Middle frontal gyrus (tissue), 1 donor: Measurements from ENCODE around the gene RFTN1.

ENCODE experiments used
- DNase-seq: peaks from one replicate; pipeline ENCODE4 v3.0.0-alpha.2; 2015; ENCODE audit warnings: low spot score; ENCODE audit errors: extremely low spot score

The RFTN1 gene

DNA sequence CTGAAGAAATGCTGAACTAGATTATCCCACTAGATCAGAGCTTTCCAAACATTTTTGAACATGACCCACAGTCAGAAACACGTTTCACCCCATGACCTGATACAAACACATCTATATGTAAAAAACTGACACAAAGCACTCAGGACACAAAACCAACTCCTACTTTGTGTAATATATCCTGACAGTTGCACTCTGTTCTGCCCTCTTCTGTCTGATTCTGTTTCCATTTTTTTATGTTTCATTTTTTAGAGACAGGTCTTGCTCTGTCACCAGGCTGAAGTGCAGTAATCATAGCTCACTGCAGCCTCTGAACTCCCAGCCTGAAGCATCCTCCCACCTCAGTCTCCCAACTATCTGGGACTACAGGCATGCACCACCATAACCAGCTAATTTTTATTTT, 15.8 kb upstream of the RFTN1 start:
- no peak for DNase-seq

- no peak for DNase-seq
Measured at GRCh38 chr3:16528581-16528993, 15.1 kb upstream of the RFTN1 start.

GRCh38 chr3:16528106-16528505, 14.6 kb upstream of the RFTN1 start:
- DNase-seq, result no peak

- DNase-seq, result no peak
Measured at GRCh38 chr3:16524196-16524595, 10.7 kb upstream of the RFTN1 start.

- DNase-seq, result no peak
Measured at GRCh38 chr3:16523778-16524177, 10.3 kb upstream of the RFTN1 start.

DNA sequence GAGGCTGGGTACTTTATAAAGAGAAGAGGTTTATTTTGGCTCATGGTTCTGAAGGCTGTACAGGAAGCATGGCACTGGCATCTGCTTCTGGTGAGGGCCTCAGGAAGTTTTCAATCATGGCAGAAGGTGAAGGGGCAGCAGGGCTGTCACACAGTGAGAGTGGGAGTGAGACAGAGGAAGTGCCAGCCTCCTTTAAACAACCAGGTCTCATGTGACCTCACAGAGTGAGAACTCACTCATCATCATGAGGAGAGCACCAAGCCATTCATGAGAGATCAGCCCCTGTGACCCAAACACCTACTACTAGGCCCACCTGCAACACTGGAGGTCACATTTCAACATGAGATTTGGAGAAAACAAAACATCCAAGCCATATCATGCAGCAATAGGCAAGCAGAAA, 9.3 kb upstream of the RFTN1 start:
- DNase-seq, result no peak

- no peak for DNase-seq
Measured at GRCh38 chr3:16520970-16521881, 7.7 kb upstream of the RFTN1 start.

GRCh38 chr3:16520241-16520969, 6.9 kb upstream of the RFTN1 start:
- no peak for DNase-seq

GRCh38 chr3:16516695-16517481, 3.4 kb upstream of the RFTN1 start:
- no peak for DNase-seq

GRCh38 chr3:16515885-16516420, 2.5 kb upstream of the RFTN1 start:
- DNase-seq, result no peak

GRCh38 chr3:16514755-16515353, 1.4 kb upstream of the RFTN1 start:
- no peak for DNase-seq

GRCh38 chr3:16514021-16514700, 662 bp upstream of the RFTN1 start:
- DNase-seq, result no peak

GRCh38 chr3:16512435-16513140, 911 bp downstream of the RFTN1 start:
- no peak for DNase-seq

DNA sequence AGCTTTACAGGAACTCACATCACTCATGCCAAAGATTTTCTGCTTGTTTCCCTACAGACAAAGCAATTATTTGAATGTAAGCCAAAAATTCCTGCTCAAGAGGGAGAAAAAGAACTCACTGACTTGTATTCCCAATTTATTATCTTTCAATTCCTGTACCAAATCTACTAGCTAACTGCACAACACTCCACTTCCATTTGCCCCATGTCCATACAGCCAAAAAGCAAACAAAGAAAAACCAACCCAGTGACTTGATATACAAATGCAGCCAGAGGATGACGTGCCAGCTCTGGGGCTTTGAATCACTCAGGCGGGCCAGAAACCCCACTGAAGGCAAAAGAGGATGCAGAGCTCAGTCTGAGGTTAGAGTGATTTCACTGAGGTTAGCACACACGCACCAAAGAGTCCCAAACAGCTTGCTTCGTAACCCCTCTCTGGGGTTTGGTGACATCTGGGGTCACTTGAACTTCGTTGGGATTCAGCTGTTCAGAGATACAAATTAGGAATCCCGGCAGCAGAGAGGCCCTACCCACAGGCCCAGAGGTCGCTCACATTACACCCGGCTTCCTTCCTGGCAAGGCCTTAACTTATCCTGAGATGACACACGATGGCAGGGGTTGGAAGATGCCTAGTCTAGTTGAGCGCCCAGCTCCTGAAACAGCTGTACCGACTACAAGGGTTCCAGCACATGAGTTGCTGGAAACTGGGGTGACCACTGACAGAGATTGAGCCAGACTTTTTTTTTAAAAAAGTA, 1.6 kb downstream of the RFTN1 start:
- DNase-seq, result no peak

DNA sequence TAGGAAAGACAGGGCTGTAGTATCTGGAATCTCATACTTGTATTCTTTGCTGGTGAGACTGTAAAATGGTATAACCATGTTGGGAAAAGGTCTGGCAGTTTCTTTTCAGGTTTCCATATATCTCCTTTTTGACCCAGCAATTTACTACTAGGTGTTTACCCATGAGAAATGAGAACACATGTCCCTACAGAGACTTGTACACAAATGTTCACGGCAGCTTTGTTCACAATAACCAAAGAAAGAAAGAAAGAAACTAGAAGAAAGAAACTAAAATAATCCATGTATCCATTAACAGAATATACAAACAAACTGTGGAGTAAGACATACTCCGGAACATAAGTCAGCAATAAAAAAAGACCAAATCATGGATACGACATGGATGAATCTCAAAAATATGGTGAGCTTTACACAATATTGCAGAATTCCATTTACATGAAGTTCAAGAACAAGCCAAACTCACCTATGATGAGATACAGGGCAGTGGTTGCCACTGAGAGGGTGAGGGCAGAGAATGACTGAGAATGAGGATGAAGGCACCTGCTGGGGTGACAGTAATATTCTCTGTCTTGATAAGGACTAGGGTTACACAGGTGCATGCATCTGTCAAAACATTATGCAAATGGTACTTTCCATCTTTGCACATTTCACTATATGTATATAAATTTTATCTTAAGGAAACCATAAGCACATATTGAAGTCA, 2.7 kb downstream of the RFTN1 start:
- DNase-seq, result no peak

GRCh38 chr3:16509721-16510619, 3.5 kb downstream of the RFTN1 start:
- no peak for DNase-seq

DNA sequence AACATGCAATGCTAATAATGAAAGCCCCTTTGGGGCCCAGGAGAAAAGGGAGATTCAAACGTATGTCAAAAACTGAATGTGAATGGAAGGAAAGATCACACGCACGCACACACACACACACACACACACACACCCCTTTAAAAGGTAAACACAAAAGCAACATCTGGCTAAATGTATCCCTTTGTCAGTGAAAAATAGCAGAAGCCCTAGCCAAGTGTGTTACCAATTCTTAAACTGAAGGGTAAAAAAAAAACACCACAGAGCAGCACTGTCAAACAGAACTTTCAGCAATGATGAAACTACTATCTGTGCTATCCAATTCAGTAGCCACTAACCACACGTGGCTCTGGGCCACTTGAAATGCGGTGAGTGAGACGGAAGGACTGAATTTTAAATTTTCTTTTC, 4.9 kb downstream of the RFTN1 start:
- no peak for DNase-seq

DNA sequence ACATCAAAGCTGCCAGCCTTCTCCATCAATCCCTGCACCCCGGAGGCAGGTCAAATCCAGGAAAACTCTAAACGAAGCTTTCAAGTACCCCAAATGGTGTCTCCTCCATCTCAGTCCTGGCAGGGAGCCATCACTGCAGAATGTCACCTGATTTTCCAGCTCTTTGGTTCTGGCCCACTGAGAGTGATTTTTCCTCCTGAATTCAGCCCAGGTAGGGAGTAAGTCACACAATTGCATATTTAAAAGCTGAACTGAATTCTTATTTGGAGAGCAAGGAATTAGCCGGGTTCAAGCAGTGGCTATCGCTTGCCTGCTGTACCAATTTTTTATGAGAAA, 5.3 kb downstream of the RFTN1 start:
- no peak for DNase-seq
